Endothelial cell of umbilical vein (primary cell): ENCODE results near the gene REPS1. TPM values are rescaled to one million over a fixed set of nuclear protein-coding genes. Genes with fewer than 3 reads are reported as not detected.

Experiments used
- BruUV-seq: library from RNA; stranded (reverse); fragments of 400-500 nt; replicated peaks from 2 replicates; lab custom pipeline; 2021; lab: Mats Ljungman, UMichigan
- CTCF ChIA-PET: fragments of 300-600, 350-600 bp; sonication (Branson Sonifier 250); formaldehyde crosslinking; loops from one replicate; lab custom pipeline; 2021; ENCODE audit warnings: antibody characterized with exemption, inconsistent platforms; lab: Charles Lee
- POLR2A ChIA-PET: fragments of 300-600, 350-600 bp; sonication (Branson Sonifier 250); formaldehyde crosslinking; loops from one replicate; lab custom pipeline; 2021; ENCODE audit warnings: antibody characterized with exemption, inconsistent platforms; lab: Charles Lee
- DNase-seq: peaks from one replicate; pipeline ENCODE4 v3.0.0-alpha.2; 2011; ENCODE audit warnings: low read depth, low spot score
- FAIRE-seq: peaks from 2 replicates; lab custom pipeline; 2011; peaks lifted over from hg19 to GRCh38; lab: Jason Lieb, UNC
- H2AFZ ChIP-seq: 2 replicates; pipeline ENCODE4 v1.6.0; 2012; ENCODE audit warnings: low read depth, low read length, control low read depth, inconsistent platforms
- H3K27ac ChIP-seq: 2 replicates; pipeline ENCODE4 v1.5.1; 2011; ENCODE audit warnings: low read depth, mild to moderate bottlenecking, control low read depth, low read length, moderate library complexity; ENCODE audit not compliant: insufficient read depth
- H3K27me3 ChIP-seq, 2 experiments: 2 replicates each; pipeline versions ENCODE4 v1.6.0 to v1.6.1; 2011; ENCODE audit warnings: low read length in 2 of 2, mixed read lengths in 1 of 2; ENCODE audit not compliant: control insufficient read depth in 2 of 2, insufficient read depth in 2 of 2
- H3K36me3 ChIP-seq, 2 experiments: 2 replicates in 1 of 2; 3 replicates in 1 of 2; pipeline ENCODE4 v1.5.1; 2011; ENCODE audit warnings: low read length in 2 of 2, mild to moderate bottlenecking in 1 of 2, moderate library complexity in 1 of 2; ENCODE audit not compliant: control insufficient read depth in 2 of 2, insufficient read depth in 2 of 2; ENCODE audit errors: extremely low read depth in 1 of 2
- H3K4me1 ChIP-seq: 3 replicates; pipeline ENCODE4 v1.5.1; 2011; ENCODE audit warnings: mild to moderate bottlenecking, low read length; ENCODE audit not compliant: control insufficient read depth, insufficient read depth; ENCODE audit errors: extremely low read depth
- H3K4me2 ChIP-seq: 2 replicates; pipeline ENCODE4 v1.6.1; 2011; ENCODE audit warnings: low read length, control low read depth, mixed read lengths; ENCODE audit not compliant: insufficient read depth
- H3K4me3 ChIP-seq, 3 experiments: fragments of 200-600 bp in 1 of 3; sonication (generic), shearing (Covaris generic) in 1 of 3; replicated peaks in 1 of 3; 2 replicates each; pipeline ENCODE4 v1.5.1; 2011 to 2016; ENCODE audit warnings: control low read depth in 3 of 3, low read length in 3 of 3, mild to moderate bottlenecking in 2 of 3, inconsistent platforms in 1 of 3, low read depth in 1 of 3, moderate library complexity in 1 of 3; ENCODE audit not compliant: insufficient read depth in 1 of 3
- H3K79me2 ChIP-seq: 2 replicates; pipeline ENCODE4 v1.6.0; 2012; ENCODE audit warnings: low read length, inconsistent platforms; ENCODE audit not compliant: control insufficient read depth, insufficient read depth
- H3K9ac ChIP-seq: replicated peaks from 2 replicates; pipeline ENCODE3; 2011; ENCODE audit warnings: low read length, control low read depth; ENCODE audit not compliant: insufficient read depth; ENCODE audit errors: extremely low read depth
- H3K9me1 ChIP-seq: replicated peaks from 3 replicates; pipeline ENCODE4 v1.6.0; 2011; ENCODE audit warnings: mild to moderate bottlenecking, low read length; ENCODE audit not compliant: control insufficient read depth, insufficient read depth; ENCODE audit errors: extremely low read depth
- H3K9me3 ChIP-seq: replicated peaks from 2 replicates; pipeline ENCODE4 v1.5.1; 2012; ENCODE audit warnings: low read length, inconsistent platforms; ENCODE audit not compliant: control insufficient read depth, insufficient read depth
- H4K20me1 ChIP-seq: replicated peaks from 2 replicates; pipeline ENCODE3; 2011; ENCODE audit warnings: mild to moderate bottlenecking, low read length; ENCODE audit not compliant: control insufficient read depth, insufficient read depth; ENCODE audit errors: extremely low read depth
- EZH2 ChIP-seq: IDR thresholded peaks from 2 replicates; pipeline ENCODE4 v1.6.1; 2012; ENCODE audit warnings: borderline replicate concordance, low read depth, mild to moderate bottlenecking, moderate library complexity, low read length, inconsistent platforms; ENCODE audit not compliant: severe bottlenecking
- FOS ChIP-seq: IDR thresholded peaks from 2 replicates; pipeline ENCODE4 v1.6.1; 2011; ENCODE audit warnings: mild to moderate bottlenecking, low read length, moderate library complexity, borderline replicate concordance; ENCODE audit not compliant: insufficient read depth
- GATA2 ChIP-seq: IDR thresholded peaks from 2 replicates; pipeline ENCODE4 v1.7.0; 2011; ENCODE audit warnings: low read depth, mild to moderate bottlenecking, moderate library complexity, mixed read lengths, low read length; ENCODE audit not compliant: insufficient read length, insufficient read depth
- JUN ChIP-seq: IDR thresholded peaks from 2 replicates; pipeline ENCODE4 v1.6.1; 2011; ENCODE audit warnings: borderline replicate concordance, low read depth; ENCODE audit not compliant: insufficient read length, insufficient read depth
- MYC ChIP-seq: IDR thresholded peaks from one replicate; pipeline ENCODE4 v1.6.1; 2011; ENCODE audit warnings: mild to moderate bottlenecking, low read depth, low read length
- POLR2A ChIP-seq: IDR thresholded peaks from 2 replicates; pipeline ENCODE4 v1.6.1; 2012; ENCODE audit warnings: low read depth, mild to moderate bottlenecking, control low read depth, low read length
- POLR2AphosphoS5 ChIP-seq: IDR thresholded peaks from 2 replicates; pipeline ENCODE4 v1.6.1; 2012; ENCODE audit warnings: low read depth, mild to moderate bottlenecking, control low read depth, low read length, moderate library complexity; ENCODE audit not compliant: insufficient read depth
- dilution Hi-C: fragments of 300-500 bp; cut with MboI; formaldehyde crosslinking; loops from one replicate; pipeline ENCODE4 v1.15.0; 2019; ENCODE audit warnings: low sequenced_read_pairs; ENCODE audit not compliant: extremely low pct_ligation_motif_present
- intact Hi-C: fragments of 100-400 bp; cut with micrococcal nuclease; formaldehyde crosslinking; loops from one replicate; pipeline ENCODE4 v1.10.0; 2022
- polyA plus RNA-seq, 4 experiments: library from polyadenylated mRNA; depleted of rRNA in 3 of 4; stranded (reverse) in 3 of 4; unstranded in 1 of 4; fragments of >200 nt; gene quantifications; 2 replicates each; pipeline versions ENCODE4 v1.2.1 to v1.2.3, GENCODE V29; 2011 to 2012; ENCODE audit warnings: missing spikeins in 1 of 4
- total RNA-seq: library from RNA; stranded (reverse); gene quantifications from 2 replicates; pipeline ENCODE4 v1.2.3, GENCODE V29; 2021
- TF ChIP-seq, protein P1 (sequence below), 2 donors: IDR thresholded peaks; 1 replicate in 1 of 2; 2 replicates in 1 of 2; pipeline ENCODE4 v1.5.1; 2011; ENCODE audit warnings: low read length in 2 of 2, mild to moderate bottlenecking in 2 of 2, moderate library complexity in 2 of 2, control low read depth in 1 of 2, inconsistent platforms in 1 of 2, low read depth in 1 of 2; ENCODE audit not compliant: insufficient read depth in 1 of 2; ENCODE audit errors: extremely low read depth in 1 of 2
- TF ChIP-seq, protein P2 (sequence below): IDR thresholded peaks from 2 replicates; pipeline ENCODE4 v1.6.1; 2011; ENCODE audit not compliant: insufficient read depth, insufficient read length

Gene REPS1
- total and polyA plus RNA-seq, 2 donors (not counting 3 experiments of a cell fraction or from before 2014, with no cell fraction given): 20.6 to 35.0 TPM

DNA sequence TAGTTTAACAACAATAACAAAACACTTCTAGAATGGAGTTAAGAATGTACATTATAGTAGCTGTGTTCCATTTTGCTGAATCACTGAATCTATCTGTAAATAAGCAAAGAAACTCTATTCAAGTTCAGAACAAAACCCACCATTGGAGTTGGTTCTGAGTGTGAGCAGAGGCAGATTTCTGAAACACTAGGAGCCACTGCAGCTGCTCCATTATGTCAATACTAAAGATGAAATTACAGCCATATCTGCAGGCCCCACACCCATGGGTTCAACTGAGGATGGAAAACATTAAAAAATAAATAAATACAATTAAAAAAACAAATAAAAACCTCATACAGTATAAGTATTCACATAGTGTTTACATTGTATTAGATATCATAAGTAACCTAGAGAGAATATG is 91.0 kb downstream of the REPS1 start:
- intact Hi-C loops: no loop called here
- no peaks in the 10 kb centered on the region for H3K9me3 ChIP-seq
- BruUV-seq: no TSS peak
- H3K4me1 ChIP-seq: no peaks in the 10 kb centered on the region
- dilution Hi-C loops: no loop called here
- no peak for DNase-seq
- ChIA-PET POLR2A (no interaction called here), CTCF (interaction anchor here (1.6 kb wide), 1 partner anchor 9 kb away, joined by 5 read pairs; no protein-coding TSS in a partner anchor)
- no peaks in the 10 kb centered on the region for H4K20me1 ChIP-seq
- no peak for FAIRE-seq
- no peaks in the 10 kb centered on the region for H3K9me1 ChIP-seq
- no peak overlapping the region for H3K4me2 ChIP-seq
- no peak overlapping the region for H2AFZ ChIP-seq
- H3K4me3 ChIP-seq: no peak overlapping the region
- TF ChIP-seq MYC: no peak
- no peak for TF ChIP-seq POLR2A
- no peak for TF ChIP-seq FOS
- TF ChIP-seq, protein P1, sequence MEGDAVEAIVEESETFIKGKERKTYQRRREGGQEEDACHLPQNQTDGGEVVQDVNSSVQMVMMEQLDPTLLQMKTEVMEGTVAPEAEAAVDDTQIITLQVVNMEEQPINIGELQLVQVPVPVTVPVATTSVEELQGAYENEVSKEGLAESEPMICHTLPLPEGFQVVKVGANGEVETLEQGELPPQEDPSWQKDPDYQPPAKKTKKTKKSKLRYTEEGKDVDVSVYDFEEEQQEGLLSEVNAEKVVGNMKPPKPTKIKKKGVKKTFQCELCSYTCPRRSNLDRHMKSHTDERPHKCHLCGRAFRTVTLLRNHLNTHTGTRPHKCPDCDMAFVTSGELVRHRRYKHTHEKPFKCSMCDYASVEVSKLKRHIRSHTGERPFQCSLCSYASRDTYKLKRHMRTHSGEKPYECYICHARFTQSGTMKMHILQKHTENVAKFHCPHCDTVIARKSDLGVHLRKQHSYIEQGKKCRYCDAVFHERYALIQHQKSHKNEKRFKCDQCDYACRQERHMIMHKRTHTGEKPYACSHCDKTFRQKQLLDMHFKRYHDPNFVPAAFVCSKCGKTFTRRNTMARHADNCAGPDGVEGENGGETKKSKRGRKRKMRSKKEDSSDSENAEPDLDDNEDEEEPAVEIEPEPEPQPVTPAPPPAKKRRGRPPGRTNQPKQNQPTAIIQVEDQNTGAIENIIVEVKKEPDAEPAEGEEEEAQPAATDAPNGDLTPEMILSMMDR (IDR thresholded peaks at IDR 0.05; ENCODE audit: extremely low read depth in 1 of 2, insufficient read depth in 1 of 2, low read depth in 1 of 2, low read length in 2 of 2): no peak
- TF ChIP-seq EZH2: no peak
- TF ChIP-seq POLR2AphosphoS5: no peak
- no peak for TF ChIP-seq GATA2
- TF ChIP-seq, protein P2, sequence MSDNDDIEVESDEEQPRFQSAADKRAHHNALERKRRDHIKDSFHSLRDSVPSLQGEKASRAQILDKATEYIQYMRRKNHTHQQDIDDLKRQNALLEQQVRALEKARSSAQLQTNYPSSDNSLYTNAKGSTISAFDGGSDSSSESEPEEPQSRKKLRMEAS: no peak
- no peak for TF ChIP-seq JUN
- no peaks in the 10 kb centered on the region for H3K27me3 ChIP-seq
- no peak overlapping the region for H3K9ac ChIP-seq
- no peak overlapping the region for H3K27ac ChIP-seq
- no peaks in the 10 kb centered on the region for H3K36me3 ChIP-seq
- H3K79me2 ChIP-seq: no peaks in the 10 kb centered on the region
